Stimulated activated CD8-positive, alpha-beta memory T cell treated with anti-CD3 and anti-CD28 coated beads, Interleukin-15, amount 100 ng/mL, for 24 hours (primary cell): ENCODE measurements around the gene IL19.

Source experiments
- DNase-seq: peaks from one replicate; pipeline ENCODE4 v3.0.0-alpha.2; 2020; ENCODE audit warnings: low read depth

Gene IL19

GRCh38 chr1:206863266-206863665 is 92.7 kb downstream of the IL19 start:
- DNase-seq: no peak

GRCh38 chr1:206864939-206865671 is 94.5 kb downstream of the IL19 start, which contains the start of gene IL20:
Gene IL20 (plus strand): TSS chr1:206865623. CDS start chr1:206865853, 230 bp downstream.
- peak; percentile 77 for DNase-seq

- no peak for DNase-seq
These were observed 95.5 kb downstream of the IL19 start for GRCh38 chr1:206866062-206866461.

- no peak for DNase-seq
These were observed 96.7 kb downstream of the IL19 start for GRCh38 chr1:206867239-206867638.

GRCh38 chr1:206867716-206868115 is 97.1 kb downstream of the IL19 start:
- no peak for DNase-seq

- no peak for DNase-seq
These were observed 97.7 kb downstream of the IL19 start for GRCh38 chr1:206868264-206868663.

GRCh38 chr1:206872139-206872538 is 101.6 kb downstream of the IL19 start:
- no peak for DNase-seq

GRCh38 chr1:206873603-206874188 is 103.1 kb downstream of the IL19 start:
- no peak for DNase-seq

GRCh38 chr1:206875752-206876377 is 105.3 kb downstream of the IL19 start:
- DNase-seq: no peak

GRCh38 chr1:206878456-206878855 is 107.9 kb downstream of the IL19 start:
- no peak for DNase-seq

- DNase-seq: no peak
These were observed 109.7 kb downstream of the IL19 start for GRCh38 chr1:206880314-206880713.

- DNase-seq: no peak
These were observed 112.0 kb downstream of the IL19 start for GRCh38 chr1:206882555-206882954.

- no peak for DNase-seq
These were observed 112.6 kb downstream of the IL19 start for GRCh38 chr1:206883160-206883559.

GRCh38 chr1:206883876-206884275 is 113.3 kb downstream of the IL19 start:
- no peak for DNase-seq

GRCh38 chr1:206885341-206886060 is 114.9 kb downstream of the IL19 start:
- DNase-seq: no peak

- DNase-seq: no peak
These were observed 116.3 kb downstream of the IL19 start for GRCh38 chr1:206886831-206887230.

- DNase-seq: no peak
These were observed 117.1 kb downstream of the IL19 start for GRCh38 chr1:206887701-206888100.

GRCh38 chr1:206890125-206891060 is 119.8 kb downstream of the IL19 start:
- no peak for DNase-seq

- no peak for DNase-seq
These were observed 120.8 kb downstream of the IL19 start for GRCh38 chr1:206891412-206891811.
